CD4-positive, alpha-beta memory T cell (primary cell): Measurements from ENCODE around the gene PER2. TPM values are rescaled to one million over a fixed set of nuclear protein-coding genes. Genes with fewer than 3 reads are reported as not detected.

Experiments
- CTCF ChIA-PET: fragments of 350-600 bp; sonication (Branson Sonifier 250); formaldehyde crosslinking; loops from one replicate; lab custom pipeline; 2021; ENCODE audit warnings: inconsistent platforms; ENCODE audit not compliant: partially characterized antibody; lab: Charles Lee
- POLR2A ChIA-PET: fragments of 350-600 bp; sonication (Branson Sonifier 250); formaldehyde crosslinking; loops from one replicate; lab custom pipeline; 2021; ENCODE audit not compliant: partially characterized antibody; lab: Charles Lee
- DNase-seq, 5 donors: peaks; one replicate each; pipeline versions ENCODE4 v3.0.0 to v3.0.0-alpha.2; 2020 to 2022; ENCODE audit warnings: mixed read lengths in 1 of 5
- H3K27ac ChIP-seq: one replicate; pipeline ENCODE4 v1.7.0; 2013; ENCODE audit warnings: low read depth, low read length
- H3K27me3 ChIP-seq: 2 replicates; pipeline ENCODE4 v1.7.0; 2013; ENCODE audit warnings: mild to moderate bottlenecking, low read length, moderate library complexity; ENCODE audit not compliant: insufficient read depth
- H3K36me3 ChIP-seq: 2 replicates; pipeline ENCODE4 v1.7.0; 2013; ENCODE audit warnings: mild to moderate bottlenecking, low read length, moderate library complexity; ENCODE audit not compliant: insufficient read depth
- H3K4me1 ChIP-seq: 2 replicates; pipeline ENCODE4 v1.7.0; 2013; ENCODE audit warnings: mild to moderate bottlenecking, low read length, moderate library complexity; ENCODE audit not compliant: insufficient read depth
- H3K4me3 ChIP-seq, 2 donors: one replicate each; pipeline ENCODE4 v1.7.0; 2013; ENCODE audit warnings: low read length in 2 of 2, mild to moderate bottlenecking in 1 of 2
- H3K9me3 ChIP-seq, 2 donors: one replicate each; pipeline ENCODE4 v1.7.0; 2013; ENCODE audit warnings: low read length in 2 of 2, control low read depth in 1 of 2; ENCODE audit not compliant: control insufficient read depth in 1 of 2
- H3K27ac Mint-ChIP-seq, 7 donors: one replicate each; pipeline ENCODE4 v1.8.0; 2020 to 2021; ENCODE audit warnings: mixed read lengths in 7 of 7, mild to moderate bottlenecking in 6 of 7, inconsistent platforms in 3 of 7, moderate library complexity in 3 of 7
- H3K27me3 Mint-ChIP-seq, 2 donors: one replicate each; pipeline ENCODE4 v1.8.0; 2020 to 2021; ENCODE audit warnings: mixed read lengths in 2 of 2
- H3K36me3 Mint-ChIP-seq, 2 donors: one replicate each; pipeline ENCODE4 v1.8.0; 2020 to 2021; ENCODE audit warnings: mixed read lengths in 2 of 2, inconsistent platforms in 1 of 2, mild to moderate bottlenecking in 1 of 2
- H3K4me1 Mint-ChIP-seq, 4 donors: one replicate each; pipeline ENCODE4 v1.8.0; 2020 to 2021; ENCODE audit warnings: mixed read lengths in 4 of 4, mild to moderate bottlenecking in 1 of 4
- H3K4me3 Mint-ChIP-seq, 8 donors: one replicate each; pipeline ENCODE4 v1.8.0; 2020 to 2021; ENCODE audit warnings: mixed read lengths in 8 of 8, mild to moderate bottlenecking in 7 of 8, moderate library complexity in 6 of 8, inconsistent platforms in 3 of 8
- H3K9me3 Mint-ChIP-seq, 8 donors: one replicate each; pipeline ENCODE4 v1.8.0; 2020 to 2021; ENCODE audit warnings: mixed read lengths in 8 of 8, mild to moderate bottlenecking in 5 of 8, inconsistent platforms in 3 of 8, moderate library complexity in 1 of 8
- intact Hi-C: fragments of 100-400 bp; cut with micrococcal nuclease; formaldehyde crosslinking; loops from one replicate; pipeline ENCODE4 v1.15.1; 2023
- polyA plus RNA-seq, 2 donors: library from polyadenylated mRNA; unstranded; fragments of 300-500 nt; fragmentation: Illumina TruSeq; gene quantifications; one replicate each; pipeline ENCODE4 v1.2.3, GENCODE V29; 2021
- total RNA-seq, 2 experiments: library from RNA; stranded (reverse); gene quantifications; one replicate each; pipeline ENCODE4 v1.2.3, GENCODE V29; 2021

Gene PER2
- total and polyA plus RNA-seq, 4 experiments from 2014 or later = 0.42 to 13.4 (median 8.4) TPM

DNA sequence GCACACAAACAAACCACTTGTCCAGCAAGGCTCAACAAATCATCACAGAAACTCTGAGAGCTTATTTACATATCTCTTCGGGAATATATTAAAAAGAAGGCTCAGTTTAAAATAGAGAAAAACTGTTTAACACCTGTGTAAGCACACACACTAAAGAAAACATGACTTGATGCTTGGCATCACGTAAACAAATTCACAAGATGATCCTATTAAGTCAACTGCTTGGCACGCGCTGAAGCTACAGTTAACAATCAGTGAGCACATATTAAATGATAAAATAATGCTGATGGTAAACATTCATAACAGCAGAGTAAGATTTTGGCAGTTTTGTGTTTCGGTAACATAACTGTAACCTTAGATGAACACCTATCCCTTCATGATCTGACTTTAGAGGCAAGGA lies 44.3 kb downstream of the PER2 start:
- H3K36me3 ChIP-seq = peaks cover 6% of the 10 kb centered on the region
- intact Hi-C loops = no loop called here
- no peaks in the 10 kb centered on the region for H3K27me3 ChIP-seq
- H3K4me3 ChIP-seq = no peak overlapping the region
- peaks cover 19 to 23% of the 10 kb centered on the region in 2 donors for H3K36me3 Mint-ChIP-seq
- peaks cover 3% of the 10 kb centered on the region for H3K4me1 ChIP-seq
- DNase-seq = no peak
- no peak overlapping the region for H3K4me3 Mint-ChIP-seq
- H3K9me3 Mint-ChIP-seq = no peaks in the 10 kb centered on the region
- CTCF ChIA-PET = interaction anchor here (1.8 kb wide), 1 partner anchor 19 kb away, joined by 4 read pairs; no protein-coding TSS in a partner anchor
- peaks cover 0 to 2% of the 10 kb centered on the region in 2 donors for H3K27me3 Mint-ChIP-seq
- peaks cover 0 to 15% (median 4%) of the 10 kb centered on the region in 4 donors for H3K4me1 Mint-ChIP-seq
- H3K9me3 ChIP-seq = no peaks in the 10 kb centered on the region
- no peak overlapping the region for H3K27ac ChIP-seq
- no peak overlapping the region for H3K27ac Mint-ChIP-seq
- POLR2A ChIA-PET = no interaction called here

DNA sequence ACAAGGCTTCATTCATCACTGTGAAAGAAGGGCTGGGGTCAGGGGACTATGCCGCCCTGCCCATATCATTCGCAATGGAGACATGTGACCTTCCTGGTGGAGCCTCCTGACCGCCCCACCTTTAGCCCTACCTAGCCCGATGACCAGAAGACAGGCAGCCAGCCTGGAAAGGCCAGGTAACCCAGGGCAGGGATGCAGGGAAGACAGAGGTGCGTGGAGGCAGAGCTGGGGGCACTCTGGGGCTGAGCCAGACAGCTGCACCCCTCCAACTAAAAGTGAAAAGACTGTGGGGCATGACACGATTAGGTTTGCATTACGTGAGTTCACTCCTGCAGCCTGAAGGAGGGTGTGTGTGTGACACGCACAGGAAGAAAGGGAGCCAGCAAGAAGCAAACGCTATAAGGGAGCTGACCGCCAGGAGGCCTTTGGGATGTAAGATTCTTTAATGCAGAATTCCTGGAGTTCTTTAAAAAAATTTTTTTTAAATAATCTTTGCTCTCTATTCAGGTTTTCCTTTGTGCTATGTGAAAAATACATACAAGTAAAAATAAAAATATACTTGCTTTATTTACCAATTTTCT lies 44.8 kb downstream of the PER2 start:
- Mint-ChIP-seq H3K4me3 (no peak overlapping the region), H3K36me3 (peaks cover 19 to 23% of the 10 kb centered on the region in 2 donors), H3K4me1 (peaks cover 0 to 15% (median 4%) of the 10 kb centered on the region in 4 donors), H3K9me3 (no peaks in the 10 kb centered on the region), H3K27ac (no peak overlapping the region), H3K27me3 (peaks cover 0 to 2% of the 10 kb centered on the region in 2 donors)
- ChIA-PET CTCF (interaction anchor here (1.8 kb wide), 1 partner anchor 20 kb away, joined by 4 read pairs; no protein-coding TSS in a partner anchor), POLR2A (no interaction called here)
- Histone ChIP-seq H3K27me3 (no peaks in the 10 kb centered on the region), H3K9me3 (no peaks in the 10 kb centered on the region), H3K4me3 (no peak overlapping the region), H3K36me3 (peaks cover 6% of the 10 kb centered on the region), H3K4me1 (peaks cover 9% of the 10 kb centered on the region), H3K27ac (no peak overlapping the region)
- DNase-seq = no peak
- intact Hi-C loops = no loop called here

DNA sequence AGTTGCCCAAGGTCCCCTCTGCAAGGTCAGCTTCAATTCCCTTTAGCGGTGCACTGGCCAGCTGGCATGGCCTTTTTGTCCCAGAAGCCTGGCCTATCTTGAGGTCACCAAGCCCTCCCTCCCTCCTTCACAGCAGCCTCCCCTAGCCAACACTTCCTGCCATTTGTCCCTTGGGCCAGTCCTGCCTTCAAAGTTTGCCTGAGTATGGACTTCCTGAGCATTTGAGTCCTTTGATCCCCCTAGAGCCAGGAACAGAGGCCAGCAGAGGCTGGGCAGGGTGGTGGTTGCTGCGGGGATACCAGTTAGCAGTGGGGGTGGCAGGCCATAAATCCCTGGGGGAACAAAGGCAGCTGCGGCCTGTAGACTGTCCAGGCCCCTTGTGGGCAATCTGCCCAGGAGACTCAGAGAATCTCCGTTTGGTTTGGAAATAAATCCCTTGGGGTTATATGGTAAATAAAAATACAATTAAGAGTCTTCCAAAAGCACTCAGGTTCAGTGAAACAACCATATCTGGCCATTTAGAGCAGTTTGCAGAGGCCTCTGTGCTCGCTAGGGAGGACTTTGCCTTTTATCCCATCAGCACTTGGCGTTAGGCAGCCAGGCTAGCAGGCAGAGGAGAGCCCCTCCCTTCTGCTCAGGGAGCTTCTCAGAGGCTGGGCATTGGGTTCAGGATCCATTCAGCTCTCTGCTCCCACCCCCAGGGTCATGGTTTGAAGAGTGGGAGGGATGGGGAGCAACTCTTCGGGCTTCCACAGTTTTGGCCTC lies 45.5 kb downstream of the PER2 start:
- CTCF ChIA-PET = interaction anchor here (1.8 kb wide), 1 partner anchor 21 kb away, joined by 4 read pairs; no protein-coding TSS in a partner anchor
- no peaks in the 10 kb centered on the region for H3K27me3 ChIP-seq
- peaks cover 19% of the 10 kb centered on the region in 2 donors for H3K36me3 Mint-ChIP-seq
- no peaks in the 10 kb centered on the region for H3K9me3 Mint-ChIP-seq
- peaks cover 12% of the 10 kb centered on the region for H3K4me1 ChIP-seq
- H3K36me3 ChIP-seq = peaks cover 6% of the 10 kb centered on the region
- H3K9me3 ChIP-seq = no peaks in the 10 kb centered on the region
- peaks cover 0 to 19% (median 4%) of the 10 kb centered on the region in 4 donors for H3K4me1 Mint-ChIP-seq
- H3K4me3 ChIP-seq = no peak overlapping the region
- intact Hi-C loops = no loop called here
- H3K4me3 Mint-ChIP-seq = no peak overlapping the region
- peaks cover 0 to 2% of the 10 kb centered on the region in 2 donors for H3K27me3 Mint-ChIP-seq
- peak overlapping the region in 2 of 7 donors; percentile 44 to 74 for H3K27ac Mint-ChIP-seq
- POLR2A ChIA-PET = no interaction called here
- no peak overlapping the region for H3K27ac ChIP-seq
- DNase-seq = no peak

DNA sequence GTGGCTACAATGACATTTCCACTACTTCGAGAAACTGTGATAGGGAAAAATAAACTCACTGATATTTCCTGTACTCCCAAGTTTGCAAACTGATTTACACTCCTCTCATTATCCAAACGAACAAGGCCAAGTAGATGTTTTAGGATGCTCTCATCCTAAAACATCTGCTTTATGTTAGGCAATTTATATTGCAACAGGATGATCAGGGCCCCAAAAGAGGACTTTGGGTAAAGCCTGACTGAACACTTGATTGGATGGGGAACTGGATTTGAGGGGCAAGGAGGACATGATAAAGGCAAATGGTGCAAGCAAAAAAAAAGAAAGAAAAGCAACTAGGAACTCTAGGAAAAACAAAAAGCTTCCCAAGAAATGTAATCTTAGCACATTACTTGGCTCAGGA lies 46.4 kb downstream of the PER2 start:
- intact Hi-C loops = loop anchor here (2.0 kb wide), 2 partner anchors 39 to 47 kb away; partner anchors contain the start of genes ILKAP and PER2
- H3K27ac Mint-ChIP-seq = peak overlapping the region in 6 of 7 donors; percentile 29 to 85 (median 42)

DNA sequence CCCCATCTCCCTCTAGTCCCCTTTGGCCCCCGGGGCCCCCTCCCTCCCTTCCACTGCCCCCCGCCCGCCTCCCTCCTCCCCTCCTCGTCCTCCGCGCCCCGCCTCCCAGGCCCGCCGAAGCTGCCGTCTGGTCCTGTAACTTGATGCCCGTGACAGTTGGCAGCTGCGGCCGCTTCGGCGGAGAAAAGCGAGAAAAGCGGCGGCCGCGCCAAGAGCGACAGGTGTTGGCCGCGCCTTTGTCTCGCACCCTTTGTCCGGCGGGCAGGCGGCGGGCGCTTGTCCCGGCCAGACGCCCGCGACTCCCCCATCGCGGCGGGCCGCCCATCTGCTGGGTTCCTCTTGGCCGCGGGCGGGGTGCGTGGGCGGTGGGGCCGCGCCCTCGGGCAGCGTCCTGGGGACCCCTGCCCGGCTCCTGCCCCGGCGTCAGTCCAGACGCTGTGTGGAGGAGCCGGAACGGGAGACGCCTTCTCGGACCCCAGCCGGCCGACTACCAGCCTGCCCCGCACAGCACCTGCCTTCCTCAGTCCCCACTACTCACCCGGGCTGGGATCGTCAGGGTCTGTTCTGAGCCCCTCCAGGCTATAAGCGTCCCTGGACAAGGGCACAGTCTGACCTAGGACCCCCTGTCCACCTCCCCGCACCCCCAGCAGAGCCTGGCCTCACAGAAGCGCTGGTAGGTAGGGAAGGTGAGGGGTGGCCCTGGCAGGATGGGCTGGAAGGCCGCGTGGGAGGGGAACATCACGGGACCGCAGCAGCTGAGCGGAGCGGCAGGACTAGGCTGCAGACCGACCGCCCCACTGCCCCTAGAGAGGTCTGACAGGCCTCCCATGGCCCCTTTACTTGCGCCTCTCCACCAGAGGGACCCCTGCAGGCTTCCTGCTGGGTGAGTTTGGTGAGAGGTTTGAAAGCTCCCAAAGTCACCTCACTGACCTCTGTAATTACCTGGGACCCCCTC lies 47.4 kb downstream of the PER2 start:
- H3K4me3 Mint-ChIP-seq = peak overlapping the region in 6 of 8 donors; percentile 31 to 87 (median 50)
- Histone ChIP-seq H3K9me3 (no peaks in the 10 kb centered on the region), H3K27ac (no peak overlapping the region), H3K4me3 (no peak overlapping the region), H3K27me3 (peaks cover 5% of the 10 kb centered on the region), H3K4me1 (peaks cover 12% of the 10 kb centered on the region), H3K36me3 (peaks cover 6% of the 10 kb centered on the region)
- peak in 2 of 5 donors; percentile 17 to 64 for DNase-seq
- intact Hi-C loops = loop anchor here (2.0 kb wide), 2 partner anchors 38 to 48 kb away; partner anchors contain the start of genes ILKAP and PER2
- POLR2A ChIA-PET = no interaction called here
- peaks cover 6% of the 10 kb centered on the region in 2 donors for H3K27me3 Mint-ChIP-seq
- CTCF ChIA-PET = no interaction called here
- H3K27ac Mint-ChIP-seq = peak overlapping the region in 3 of 7 donors; percentile 29 to 85 (median 74)
- no peaks in the 10 kb centered on the region for H3K9me3 Mint-ChIP-seq
- H3K4me1 Mint-ChIP-seq = peaks cover 0 to 23% (median 4%) of the 10 kb centered on the region in 4 donors
- H3K36me3 Mint-ChIP-seq = peaks cover 11 to 13% of the 10 kb centered on the region in 2 donors

More for the DNA sequence above, 46.4 kb downstream of the PER2 start:
- DNase-seq = no peak
- H3K27me3 Mint-ChIP-seq = peaks cover 0 to 2% of the 10 kb centered on the region in 2 donors
- Histone ChIP-seq H3K4me3 (no peak overlapping the region), H3K9me3 (no peaks in the 10 kb centered on the region), H3K4me1 (peaks cover 12% of the 10 kb centered on the region), H3K27me3 (peaks cover under 1% of the 10 kb centered on the region), H3K36me3 (peaks cover 6% of the 10 kb centered on the region), H3K27ac (no peak overlapping the region)
- H3K36me3 Mint-ChIP-seq = peaks cover 15 to 16% of the 10 kb centered on the region in 2 donors
- peaks cover 0 to 23% (median 4%) of the 10 kb centered on the region in 4 donors for H3K4me1 Mint-ChIP-seq
- no peaks in the 10 kb centered on the region for H3K9me3 Mint-ChIP-seq
- POLR2A ChIA-PET = no interaction called here
- H3K4me3 Mint-ChIP-seq = peak overlapping the region; percentile 5 to 62 (median 38)
- CTCF ChIA-PET = no interaction called here

DNA sequence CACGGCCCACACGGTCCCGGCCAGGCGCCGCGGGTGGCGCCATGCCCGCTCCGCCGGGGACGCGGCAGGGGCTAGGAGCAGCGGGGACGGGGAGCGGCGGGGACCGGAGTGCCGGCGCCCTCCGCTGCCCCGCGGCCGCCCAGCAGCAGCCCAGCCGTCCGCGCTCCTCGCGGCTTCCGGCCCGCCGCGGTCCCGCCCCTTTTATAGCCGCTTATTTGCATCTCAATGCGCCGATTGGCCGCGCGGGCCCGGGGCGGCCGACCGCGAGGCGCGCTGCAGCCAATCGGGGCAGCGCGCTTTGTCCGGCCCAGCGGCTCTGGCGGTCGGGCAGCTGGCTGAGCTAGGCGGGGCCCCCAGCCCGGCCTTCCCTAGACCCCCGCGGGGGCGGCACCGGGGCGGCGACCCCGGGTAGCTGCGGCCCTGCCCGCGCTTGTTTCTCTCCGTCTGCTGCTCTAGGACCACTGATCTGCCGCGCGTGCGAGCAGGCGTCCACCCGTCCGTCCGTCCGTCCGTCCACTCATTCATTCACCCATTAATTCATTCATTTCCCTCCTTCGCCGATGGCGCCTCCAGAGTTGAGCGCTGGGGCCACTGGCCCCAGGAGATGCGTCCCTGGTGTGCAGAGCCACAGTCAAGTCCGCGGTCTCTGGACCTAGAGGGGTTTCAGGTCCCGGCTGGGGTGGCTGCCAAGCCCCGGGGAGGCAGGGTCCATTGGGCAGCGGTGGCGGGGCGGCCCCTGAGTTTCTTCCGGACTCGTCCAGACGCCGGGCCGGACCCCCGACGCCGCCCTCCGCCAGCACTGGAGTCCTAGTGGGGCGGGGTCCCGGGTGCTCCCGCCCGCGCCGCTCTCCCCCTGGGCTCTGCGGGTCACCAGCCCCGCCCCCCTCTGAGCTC lies 48.3 kb downstream of the PER2 start, which contains the start of gene HES6:
TSS of gene HES6 (minus strand) at position 176 of the 894 bp plus-strand sequence. CDS start at position 43, 133 bp downstream.
- Mint-ChIP-seq H3K9me3 (no peaks in the 10 kb centered on the region), H3K4me1 (peaks cover 1 to 32% (median 4%) of the 10 kb centered on the region in 4 donors), H3K4me3 (peak within 1 kb of the TSS; percentile 87 to 98 (median 91)), H3K27me3 (peaks cover 14 to 15% of the 10 kb centered on the region in 2 donors), H3K36me3 (peaks cover 2 to 5% of the 10 kb centered on the region in 2 donors), H3K27ac (peak within 1 kb of the TSS in 6 of 7 donors; percentile 25 to 91 (median 90))
- H3K27ac ChIP-seq = no peak within 1 kb of the TSS
- no peaks in the 10 kb centered on the region for H3K36me3 ChIP-seq
- H3K4me3 ChIP-seq = peak within 1 kb of the TSS in 1 of 2 donors; percentile 52
- CTCF ChIA-PET = interaction anchor here (2.1 kb wide), 1 partner anchor 23 kb away, joined by 7 read pairs; no protein-coding TSS in a partner anchor
- peaks cover 12% of the 10 kb centered on the region for H3K4me1 ChIP-seq
- POLR2A ChIA-PET = interaction anchor here (0.8 to 2.1 kb wide), 3 partner anchors 9 to 37 kb away, joined by 3 to 15 read pairs (median 4); partner anchors contain the start of gene ILKAP
- intact Hi-C loops = loop anchor here (2.0 kb wide), 2 partner anchors 37 to 49 kb away; partner anchors contain the start of genes ILKAP and PER2
- H3K27me3 ChIP-seq = peaks cover 8% of the 10 kb centered on the region
- no peaks in the 10 kb centered on the region for H3K9me3 ChIP-seq
- peak; percentile 68 to 80 (median 74) for DNase-seq
